Adrenal gland (tissue), 12 donors: ENCODE results near the gene OLIG2. TPM values are rescaled to one million over a fixed set of nuclear protein-coding genes. Genes with fewer than 3 reads are reported as not detected.

Source experiments
- DNase-seq, 7 donors: peaks; one replicate each; pipeline ENCODE4 v3.0.0-alpha.2; 2019 to 2020
- H3K27ac ChIP-seq, 5 donors: fragments of 200-600 bp; sonication (generic) in 4 of 5; 1 replicate in 3 of 5; 2 replicates in 2 of 5; pipeline versions ENCODE4 v1.5.1 to v1.8.0; 2016 to 2020; ENCODE audit warnings: mild to moderate bottlenecking in 1 of 5
- H3K27me3 ChIP-seq: fragments of 200-600 bp; 2 replicates; pipeline ENCODE4 v1.8.0; 2021
- H3K36me3 ChIP-seq, 2 donors: fragments of 200-600 bp; replicated peaks in 1 of 2; 1 replicate in 1 of 2; 2 replicates in 1 of 2; pipeline versions ENCODE4 v1.5.1 to v1.8.0; 2018 to 2022
- H3K4me1 ChIP-seq, 2 donors: fragments of 200-600 bp; replicated peaks in 1 of 2; 1 replicate in 1 of 2; 2 replicates in 1 of 2; pipeline versions ENCODE4 v1.5.1 to v1.8.0; 2018 to 2021
- H3K4me3 ChIP-seq, 4 donors: fragments of 200-600 bp; sonication (generic) in 3 of 4; one replicate each; pipeline ENCODE4 v1.5.1; 2016 to 2018
- H3K9me3 ChIP-seq, 3 donors: fragments of 200-600 bp; sonication (generic) in 1 of 3; replicated peaks in 1 of 3; 1 replicate in 2 of 3; 2 replicates in 1 of 3; pipeline versions ENCODE4 v1.5.1 to v1.8.0; 2016 to 2021
- CTCF ChIP-seq, 6 experiments: fragments of 450-650 bp in 4 of 6; fragments of 200-600 bp in 2 of 6; sonication (generic) in 1 of 6; IDR thresholded peaks; 1 replicate in 5 of 6; 2 replicates in 1 of 6; pipeline versions ENCODE4 v1.5.1 to v1.8.0; 2016 to 2021; ENCODE audit warnings: antibody characterized with exemption in 6 of 6, mild to moderate bottlenecking in 2 of 6, moderate library complexity in 1 of 6
- POLR2A ChIP-seq, 2 donors: fragments of 450-650 bp; IDR thresholded peaks; one replicate each; pipeline ENCODE4 v1.6.1; 2017; ENCODE audit warnings: antibody characterized with exemption in 2 of 2, mild to moderate bottlenecking in 2 of 2, moderate library complexity in 1 of 2
- WGBS, 4 donors: extraction: QIAGEN DNeasy Blood & Tissue Kit in 2 of 4; methylation state at CpG; one replicate each; pipeline versions ENCODE4 v1.1.5 to v1.1.7; 2013 to 2017; 5-methylcytosine and 5-hydroxymethylcytosine counted together
- intact Hi-C, 2 donors: fragments of 100-400 bp; cut with DNase I; formaldehyde crosslinking; loops; one replicate each; pipeline versions ENCODE4 v1.14.1 to v1.15.0; 2022 to 2023
- polyA plus RNA-seq, 3 donors: library from polyadenylated mRNA; stranded (reverse); fragments of 200-250 nt in 2 of 3; fragments of 350-450 nt in 1 of 3; fragmentation: Illumina TruSeq in 1 of 3; extraction: RNeasy Lipid Tissue Mini Kit (QIAGEN cat#74804) in 1 of 3; gene quantifications; one replicate each; pipeline ENCODE4 v1.2.3, GENCODE V29; 2013 to 2014
- total RNA-seq, 9 donors: library from RNA; depleted of rRNA in 4 of 9; stranded (reverse); fragments of >200 nt in 4 of 9; fragments of 120-200 nt in 1 of 9; fragmentation: NEBNext Ultra II Directional in 1 of 9; extraction: Animal tissue kit (Norgen Biotek cat#: 25700) in 1 of 9; gene quantifications; one replicate each; pipeline versions ENCODE4 v1.1.0 to v1.2.4, GENCODE V29; 2013 to 2023
- donor health status: healthy with polysubstance abuse.
- donor health status: Bipolar disorder and iron deficiency.
- donor health status: DM: yes; HTN: yes; CAD: no.
- donor health status: DM: no; HTN: no; CAD: no.
- donor health status: DM: no; HTN: no; CAD: no.
- donor health status: DM: yes; HTN: yes; CAD: no.

The OLIG2 gene
- total and polyA plus RNA-seq, 12 donors = 0.16 TPM; not detected in 11

- intact Hi-C loops = no loop called here
- Histone ChIP-seq H3K4me3 (no peak overlapping the region), H3K36me3 (no peaks in the 10 kb centered on the region), H3K4me1 (peaks cover 0 to 11% of the 10 kb centered on the region in 2 donors), H3K27ac (no peak overlapping the region), H3K9me3 (no peaks in the 10 kb centered on the region), H3K27me3 (peaks cover 71% of the 10 kb centered on the region)
- 9 to 13% (median 13%) methylated on average over 17 to 76 of the region's 76 CpGs for WGBS, 4 donors
- no peak for TF ChIP-seq POLR2A (IDR thresholded peaks at IDR 0.05)
- no peak for TF ChIP-seq CTCF (IDR thresholded peaks at IDR 0.05)
- DNase-seq = no peak
Observed at GRCh38 chr21:33033094-33033951, 7.6 kb downstream of the OLIG2 start.

GRCh38 chr21:33033961-33034413, 8.3 kb downstream of the OLIG2 start:
- intact Hi-C loops = no loop called here
- Histone ChIP-seq H3K27ac (no peak overlapping the region), H3K36me3 (no peaks in the 10 kb centered on the region), H3K27me3 (peaks cover 64% of the 10 kb centered on the region), H3K9me3 (no peaks in the 10 kb centered on the region), H3K4me1 (peaks cover 0 to 4% of the 10 kb centered on the region in 2 donors), H3K4me3 (no peak overlapping the region)
- no peak for TF ChIP-seq POLR2A (IDR thresholded peaks at IDR 0.05)
- no peak for TF ChIP-seq CTCF (IDR thresholded peaks at IDR 0.05)
- WGBS, 4 donors = 33 to 39% (median 36%) methylated on average over 2 to 20 of the region's 20 CpGs
- no peak for DNase-seq

- intact Hi-C loops = no loop called here
- Histone ChIP-seq H3K4me3 (no peak overlapping the region), H3K27ac (no peak overlapping the region), H3K9me3 (no peaks in the 10 kb centered on the region), H3K27me3 (peaks cover 53% of the 10 kb centered on the region), H3K4me1 (no peaks in the 10 kb centered on the region), H3K36me3 (no peaks in the 10 kb centered on the region)
- WGBS, 4 donors = 62 to 80% (median 80%) methylated on average over 1 of the region's 1 CpG
- no peak for DNase-seq
- no peak for TF ChIP-seq CTCF (IDR thresholded peaks at IDR 0.05)
- no peak for TF ChIP-seq POLR2A (IDR thresholded peaks at IDR 0.05)
Observed at GRCh38 chr21:33035147-33035546, 9.4 kb downstream of the OLIG2 start.

- Histone ChIP-seq H3K9me3 (no peaks in the 10 kb centered on the region), H3K27ac (no peak overlapping the region), H3K4me1 (no peaks in the 10 kb centered on the region), H3K27me3 (peaks cover 46% of the 10 kb centered on the region), H3K36me3 (no peaks in the 10 kb centered on the region), H3K4me3 (no peak overlapping the region)
- DNase-seq = peak in 3 of 7 donors; percentile 35 to 56 (median 46)
- WGBS, 4 donors = 33 to 40% (median 35%) methylated on average over 9 to 11 of the region's 11 CpGs
- TF ChIP-seq CTCF (IDR thresholded peaks at IDR 0.05) (no peak), POLR2A (IDR thresholded peaks at IDR 0.05) (no peak)
- intact Hi-C loops = no loop called here
Observed at GRCh38 chr21:33036430-33037162, 10.9 kb downstream of the OLIG2 start.
